Astrocyte (in vitro differentiated cells and primary cell): Measurements from ENCODE around the gene FXYD5. TPM values are rescaled to one million over a fixed set of nuclear protein-coding genes. Genes with fewer than 3 reads are reported as not detected.
A peak's percentile ranks its signal among the peaks of the same experiment; 100 is the strongest.

ENCODE experiments used
- DNase-seq: peaks from one replicate; pipeline ENCODE4 v3.0.0-alpha.2; 2010; ENCODE audit warnings: low read depth
- FAIRE-seq: peaks from 2 replicates; lab custom pipeline; 2011; peaks lifted over from hg19 to GRCh38; lab: Jason Lieb, UNC
- H2AFZ ChIP-seq: 2 replicates; pipeline ENCODE4 v1.6.0; 2012; ENCODE audit warnings: low read depth, low read length, inconsistent platforms
- H3K27ac ChIP-seq: 2 replicates; pipeline ENCODE4 v1.5.1; 2011; ENCODE audit warnings: low read depth, low read length, inconsistent platforms
- H3K27me3 ChIP-seq: 2 replicates; pipeline ENCODE4 v1.6.0; 2011; ENCODE audit warnings: low read length, inconsistent platforms; ENCODE audit not compliant: insufficient read depth
- H3K36me3 ChIP-seq: 2 replicates; pipeline ENCODE4 v1.5.1; 2011; ENCODE audit warnings: low read length, inconsistent platforms; ENCODE audit not compliant: insufficient read depth
- H3K4me1 ChIP-seq: 2 replicates; pipeline ENCODE4 v1.5.1; 2011; ENCODE audit warnings: low read length, inconsistent platforms; ENCODE audit not compliant: insufficient read depth
- H3K4me2 ChIP-seq: 2 replicates; pipeline ENCODE4 v1.6.0; 2012; ENCODE audit warnings: low read length, inconsistent platforms
- H3K4me3 ChIP-seq: 2 replicates; pipeline ENCODE4 v1.5.1; 2011; ENCODE audit warnings: low read depth, mild to moderate bottlenecking, low read length, inconsistent platforms; ENCODE audit not compliant: insufficient read depth
- H3K79me2 ChIP-seq: 2 replicates; pipeline ENCODE4 v1.6.0; 2012; ENCODE audit warnings: mild to moderate bottlenecking, low read length, inconsistent platforms; ENCODE audit not compliant: insufficient read depth
- H3K9ac ChIP-seq: 2 replicates; pipeline ENCODE4 v1.6.0; 2012; ENCODE audit warnings: mild to moderate bottlenecking, low read length, inconsistent platforms
- H3K9me3 ChIP-seq: 2 replicates; pipeline ENCODE4 v1.5.1; 2012; ENCODE audit warnings: low read depth, mild to moderate bottlenecking, low read length, inconsistent platforms; ENCODE audit not compliant: insufficient read depth
- H4K20me1 ChIP-seq: 2 replicates; pipeline ENCODE4 v1.6.0; 2012; ENCODE audit warnings: low read length, inconsistent platforms; ENCODE audit not compliant: insufficient read depth
- H3K27ac Mint-ChIP-seq: one replicate; pipeline ENCODE4 v1.8.0; 2021; ENCODE audit warnings: mild to moderate bottlenecking, mixed read lengths; ENCODE audit not compliant: unreplicated experiment
- H3K27me3 Mint-ChIP-seq: one replicate; pipeline ENCODE4 v1.8.0; 2021; ENCODE audit warnings: low read depth, mixed read lengths; ENCODE audit not compliant: unreplicated experiment
- H3K36me3 Mint-ChIP-seq: one replicate; pipeline ENCODE4 v1.8.0; 2021; ENCODE audit warnings: low read depth, mixed read lengths; ENCODE audit not compliant: unreplicated experiment
- H3K4me1 Mint-ChIP-seq: one replicate; pipeline ENCODE4 v1.8.0; 2021; ENCODE audit warnings: low read depth, mixed read lengths; ENCODE audit not compliant: unreplicated experiment
- H3K4me3 Mint-ChIP-seq: one replicate; pipeline ENCODE4 v1.8.0; 2021; ENCODE audit warnings: mild to moderate bottlenecking, moderate library complexity, mixed read lengths; ENCODE audit not compliant: unreplicated experiment
- H3K9me3 Mint-ChIP-seq: one replicate; pipeline ENCODE4 v1.8.0; 2021; ENCODE audit warnings: mild to moderate bottlenecking, mixed read lengths; ENCODE audit not compliant: unreplicated experiment
- EZH2 ChIP-seq: IDR thresholded peaks from 2 replicates; pipeline ENCODE4 v1.6.1; 2012; ENCODE audit warnings: mild to moderate bottlenecking, low read length, inconsistent platforms; ENCODE audit not compliant: insufficient read depth
- total RNA-seq: library from RNA; stranded (reverse); gene quantifications from 2 replicates; pipeline ENCODE4 v1.2.1, GENCODE V29; 2021
- TF ChIP-seq, protein P1 (sequence below): IDR thresholded peaks from 2 replicates; pipeline ENCODE4 v1.5.1; 2011; ENCODE audit warnings: low read depth, mild to moderate bottlenecking, inconsistent platforms, low read length, moderate library complexity; ENCODE audit not compliant: insufficient read depth

FXYD5 gene
- total RNA-seq, 1 donor from 2014 or later, result 108 TPM

DNA sequence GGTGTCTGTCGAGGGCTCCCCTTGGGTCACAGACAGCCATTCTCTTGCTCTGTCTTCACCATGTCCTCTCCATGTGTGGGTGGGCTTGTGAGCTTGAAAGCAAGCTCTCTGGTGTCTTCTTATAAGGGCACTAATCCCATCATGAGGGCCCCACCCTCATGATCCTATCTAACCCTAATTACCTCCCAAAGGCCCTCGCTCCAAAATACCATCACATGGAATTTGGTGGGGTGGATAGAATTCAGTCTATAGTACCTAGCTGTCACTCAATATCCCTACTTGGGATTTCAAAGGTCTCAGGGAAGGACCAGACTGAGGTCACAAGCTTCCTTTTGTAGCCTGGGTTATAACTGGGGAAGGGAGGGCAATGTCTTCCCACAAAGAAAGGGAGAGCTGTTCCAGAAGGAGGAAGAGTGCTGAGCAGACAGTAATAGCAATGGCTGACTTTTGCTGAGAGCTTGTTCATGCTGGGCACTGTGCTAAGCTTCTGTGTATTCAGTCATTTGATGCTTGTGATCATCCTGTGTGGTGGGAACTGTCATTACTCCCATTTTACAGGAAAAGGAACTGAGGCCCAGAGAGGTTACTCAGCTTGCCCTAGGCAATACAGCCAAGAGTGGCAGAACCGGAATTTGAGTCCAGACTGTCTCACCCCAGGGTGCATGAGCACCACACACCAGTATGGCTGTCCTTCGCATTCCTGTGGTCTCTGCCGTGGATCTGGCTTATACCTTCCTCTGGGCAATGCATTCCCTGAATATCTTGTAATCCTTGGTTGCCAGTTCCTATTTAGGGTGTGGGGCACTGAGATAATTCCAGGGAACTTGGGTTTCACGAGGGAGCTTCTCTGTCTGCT is 8.2 kb downstream of the FXYD5 start:
- Mint-ChIP-seq H3K27me3 (no peaks in the 10 kb centered on the region), H3K9me3 (peaks cover 31% of the 10 kb centered on the region), H3K4me1 (peaks cover 1% of the 10 kb centered on the region), H3K4me3 (no peak overlapping the region), H3K36me3 (peaks cover 58% of the 10 kb centered on the region), H3K27ac (no peak overlapping the region)
- peaks cover 18% of the 10 kb centered on the region for H3K9me3 ChIP-seq
- no peaks in the 10 kb centered on the region for H3K27me3 ChIP-seq
- H2AFZ ChIP-seq, result no peak overlapping the region
- H4K20me1 ChIP-seq, result peaks cover 4% of the 10 kb centered on the region
- TF ChIP-seq, protein P1, sequence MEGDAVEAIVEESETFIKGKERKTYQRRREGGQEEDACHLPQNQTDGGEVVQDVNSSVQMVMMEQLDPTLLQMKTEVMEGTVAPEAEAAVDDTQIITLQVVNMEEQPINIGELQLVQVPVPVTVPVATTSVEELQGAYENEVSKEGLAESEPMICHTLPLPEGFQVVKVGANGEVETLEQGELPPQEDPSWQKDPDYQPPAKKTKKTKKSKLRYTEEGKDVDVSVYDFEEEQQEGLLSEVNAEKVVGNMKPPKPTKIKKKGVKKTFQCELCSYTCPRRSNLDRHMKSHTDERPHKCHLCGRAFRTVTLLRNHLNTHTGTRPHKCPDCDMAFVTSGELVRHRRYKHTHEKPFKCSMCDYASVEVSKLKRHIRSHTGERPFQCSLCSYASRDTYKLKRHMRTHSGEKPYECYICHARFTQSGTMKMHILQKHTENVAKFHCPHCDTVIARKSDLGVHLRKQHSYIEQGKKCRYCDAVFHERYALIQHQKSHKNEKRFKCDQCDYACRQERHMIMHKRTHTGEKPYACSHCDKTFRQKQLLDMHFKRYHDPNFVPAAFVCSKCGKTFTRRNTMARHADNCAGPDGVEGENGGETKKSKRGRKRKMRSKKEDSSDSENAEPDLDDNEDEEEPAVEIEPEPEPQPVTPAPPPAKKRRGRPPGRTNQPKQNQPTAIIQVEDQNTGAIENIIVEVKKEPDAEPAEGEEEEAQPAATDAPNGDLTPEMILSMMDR, result no peak
- no peak for TF ChIP-seq EZH2
- H3K27ac ChIP-seq, result no peak overlapping the region
- no peak overlapping the region for H3K9ac ChIP-seq
- DNase-seq, result peak; percentile 51
- no peaks in the 10 kb centered on the region for H3K79me2 ChIP-seq
- no peaks in the 10 kb centered on the region for H3K4me1 ChIP-seq
- H3K4me3 ChIP-seq, result no peak overlapping the region
- H3K36me3 ChIP-seq, result peaks cover 75% of the 10 kb centered on the region
- FAIRE-seq, result no peak
- H3K4me2 ChIP-seq, result no peak overlapping the region

DNA sequence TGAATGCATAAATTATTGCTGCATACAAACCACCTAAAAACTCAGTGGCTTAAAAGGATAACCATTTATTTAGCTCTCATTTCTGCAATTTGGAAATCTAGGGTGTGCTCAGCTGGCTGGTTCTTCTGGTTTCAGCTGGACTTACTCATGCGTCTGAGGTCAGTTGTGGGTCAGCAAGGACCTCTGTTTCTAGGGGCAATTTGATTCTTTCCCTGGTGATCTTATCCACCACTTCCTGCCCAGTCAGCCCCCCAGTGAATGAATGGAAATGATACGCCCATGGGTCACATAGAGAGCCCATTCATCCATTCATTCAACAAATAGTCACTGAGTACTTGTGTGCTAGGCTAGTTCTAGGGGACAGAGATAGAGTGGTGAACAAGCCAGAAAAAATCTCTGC is 9.9 kb downstream of the FXYD5 start:
- Histone ChIP-seq H3K27ac (no peak overlapping the region), H3K4me2 (no peak overlapping the region), H4K20me1 (peaks cover 4% of the 10 kb centered on the region), H3K36me3 (peaks cover 63% of the 10 kb centered on the region), H3K4me3 (no peak overlapping the region), H3K27me3 (no peaks in the 10 kb centered on the region), H3K9me3 (peaks cover 18% of the 10 kb centered on the region), H2AFZ (no peak overlapping the region), H3K9ac (no peak overlapping the region), H3K79me2 (no peaks in the 10 kb centered on the region), H3K4me1 (no peaks in the 10 kb centered on the region)
- Mint-ChIP-seq H3K27me3 (no peaks in the 10 kb centered on the region), H3K4me3 (no peak overlapping the region), H3K9me3 (peaks cover 33% of the 10 kb centered on the region), H3K27ac (no peak overlapping the region), H3K36me3 (peaks cover 55% of the 10 kb centered on the region), H3K4me1 (peaks cover 4% of the 10 kb centered on the region)
- TF ChIP-seq EZH2, result no peak
- TF ChIP-seq, protein P1, result no peak
- no peak for DNase-seq
- no peak for FAIRE-seq
